ENCODE data around the gene HEATR1. TPM values are rescaled to one million over a fixed set of nuclear protein-coding genes. Genes with fewer than 3 reads are reported as not detected.
"Not testable (repeated sequence)": the region's sequence is repeated elsewhere in the genome, so short reads cannot be mapped to it uniquely, and the experiment has no call there.

Gene HEATR1
- total RNA-seq, 1 donor from 2014 or later = 12.8 TPM

DNA sequence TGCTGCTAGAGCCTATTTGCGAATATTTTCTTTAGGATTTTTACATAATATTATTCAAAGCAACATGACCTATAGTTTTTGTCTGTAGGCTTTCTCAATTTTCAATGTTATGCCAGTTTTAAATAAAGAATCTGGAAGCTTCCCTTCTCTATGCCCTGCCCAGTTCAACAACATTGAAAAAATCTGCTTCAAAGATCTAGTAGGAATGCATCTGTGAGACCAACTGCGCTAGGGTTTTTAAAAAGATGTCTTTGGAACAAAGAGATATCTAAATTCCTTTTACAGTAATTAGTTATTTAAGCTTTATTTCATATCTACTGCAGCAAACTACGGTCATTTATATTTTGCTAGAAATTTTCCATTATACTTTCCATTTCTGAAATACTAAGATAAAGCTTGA, 25.7 kb downstream of the HEATR1 start:
- Histone ChIP-seq H3K36me3 (peaks cover 81% of the 10 kb centered on the region), H3K27me3 (ENCODE audit: low read depth) (no peaks in the 10 kb centered on the region), H3K4me1 (peaks cover 16% of the 10 kb centered on the region), H3K4me3 (no peak overlapping the region), H3K27ac (replicated peaks) (no peak overlapping the region), H3K9me3 (replicated peaks) (no peaks in the 10 kb centered on the region)
- intact Hi-C loops (cut with micrococcal nuclease) = no loop called here
- TF ChIP-seq, protein P1, sequence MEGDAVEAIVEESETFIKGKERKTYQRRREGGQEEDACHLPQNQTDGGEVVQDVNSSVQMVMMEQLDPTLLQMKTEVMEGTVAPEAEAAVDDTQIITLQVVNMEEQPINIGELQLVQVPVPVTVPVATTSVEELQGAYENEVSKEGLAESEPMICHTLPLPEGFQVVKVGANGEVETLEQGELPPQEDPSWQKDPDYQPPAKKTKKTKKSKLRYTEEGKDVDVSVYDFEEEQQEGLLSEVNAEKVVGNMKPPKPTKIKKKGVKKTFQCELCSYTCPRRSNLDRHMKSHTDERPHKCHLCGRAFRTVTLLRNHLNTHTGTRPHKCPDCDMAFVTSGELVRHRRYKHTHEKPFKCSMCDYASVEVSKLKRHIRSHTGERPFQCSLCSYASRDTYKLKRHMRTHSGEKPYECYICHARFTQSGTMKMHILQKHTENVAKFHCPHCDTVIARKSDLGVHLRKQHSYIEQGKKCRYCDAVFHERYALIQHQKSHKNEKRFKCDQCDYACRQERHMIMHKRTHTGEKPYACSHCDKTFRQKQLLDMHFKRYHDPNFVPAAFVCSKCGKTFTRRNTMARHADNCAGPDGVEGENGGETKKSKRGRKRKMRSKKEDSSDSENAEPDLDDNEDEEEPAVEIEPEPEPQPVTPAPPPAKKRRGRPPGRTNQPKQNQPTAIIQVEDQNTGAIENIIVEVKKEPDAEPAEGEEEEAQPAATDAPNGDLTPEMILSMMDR (IDR thresholded peaks at IDR 0.05; ENCODE audit: borderline replicate concordance) = no peak
- DNase-seq = no peak

DNA sequence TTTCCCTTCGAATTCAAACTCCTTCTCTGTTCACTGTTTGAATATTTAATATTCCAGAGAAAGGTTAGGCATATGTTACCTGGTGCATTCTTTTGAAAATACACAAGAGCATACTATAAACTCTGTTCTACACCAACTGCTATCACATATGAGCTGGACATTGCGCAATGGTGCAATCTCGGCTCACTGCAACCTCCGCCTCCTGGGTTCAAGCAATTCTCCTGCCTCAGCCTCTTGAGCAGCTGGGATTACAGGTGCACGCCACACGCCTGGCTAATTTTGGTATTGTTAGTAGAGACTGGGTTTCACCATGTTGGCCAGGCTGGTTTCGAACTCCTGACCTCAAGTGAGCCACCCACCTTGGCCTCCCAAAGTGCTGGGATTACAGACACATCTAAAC, 27.3 kb downstream of the HEATR1 start:
- Histone ChIP-seq H3K36me3 (peaks cover 82% of the 10 kb centered on the region), H3K4me1 (peaks cover 16% of the 10 kb centered on the region)
- H3K4me3 ChIP-seq; H3K27ac ChIP-seq (replicated peaks); H3K9me3 ChIP-seq (replicated peaks); DNase-seq; intact Hi-C loops (cut with micrococcal nuclease); H3K27me3 ChIP-seq (ENCODE audit: low read depth): not testable (repeated sequence)

DNA sequence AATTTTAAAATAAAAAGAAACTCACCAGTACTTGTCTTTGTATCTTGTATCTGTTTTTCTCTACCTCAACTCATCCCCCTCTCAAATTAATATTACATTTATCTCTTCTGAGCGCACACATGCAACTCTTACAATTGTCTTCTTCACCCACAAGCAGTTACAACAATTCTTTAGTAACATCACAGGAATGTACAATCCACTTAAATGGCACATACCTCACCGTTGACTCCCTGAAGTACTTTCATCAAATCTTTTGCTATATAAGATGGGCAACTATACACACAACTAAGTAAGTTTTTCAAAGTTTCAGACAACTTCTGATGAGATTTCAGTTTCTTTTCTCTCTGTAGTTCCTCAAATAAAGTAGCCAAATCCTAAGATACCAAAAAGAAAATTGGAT, 28.3 kb downstream of the HEATR1 start:
- H3K27me3 ChIP-seq (ENCODE audit: low read depth) = no peaks in the 10 kb centered on the region
- H3K4me3 ChIP-seq = no peak overlapping the region
- TF ChIP-seq, protein P1 (IDR thresholded peaks at IDR 0.05; ENCODE audit: borderline replicate concordance) = no peak
- H3K36me3 ChIP-seq = peaks cover 82% of the 10 kb centered on the region
- intact Hi-C loops (cut with micrococcal nuclease) = no loop called here
- no peak for DNase-seq
- no peak overlapping the region for H3K27ac ChIP-seq (replicated peaks)
- no peaks in the 10 kb centered on the region for H3K9me3 ChIP-seq (replicated peaks)
- H3K4me1 ChIP-seq = peaks cover 10% of the 10 kb centered on the region

DNA sequence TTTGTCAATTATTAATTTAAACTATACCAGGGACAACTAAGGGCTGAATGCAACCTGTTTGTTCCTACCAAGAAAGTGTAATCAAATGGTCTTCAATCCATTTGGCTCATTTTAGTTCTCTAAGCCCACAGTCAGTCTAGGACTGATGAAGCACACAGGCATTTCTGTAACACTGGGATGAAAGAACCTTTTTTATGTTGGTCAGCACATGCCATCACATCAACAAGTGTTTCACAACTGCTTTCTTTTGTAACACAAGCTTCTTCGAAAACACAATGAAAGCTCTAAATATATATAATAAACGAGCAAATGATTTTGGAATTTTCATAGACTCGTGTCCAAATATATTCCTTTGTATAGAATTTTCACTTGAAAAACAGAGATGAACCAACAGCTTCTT, 28.8 kb downstream of the HEATR1 start:
- Histone ChIP-seq H3K27me3 (ENCODE audit: low read depth) (no peaks in the 10 kb centered on the region), H3K4me1 (peaks cover 10% of the 10 kb centered on the region), H3K4me3 (no peak overlapping the region), H3K27ac (replicated peaks) (no peak overlapping the region), H3K9me3 (replicated peaks) (no peaks in the 10 kb centered on the region), H3K36me3 (peaks cover 82% of the 10 kb centered on the region)
- intact Hi-C loops (cut with micrococcal nuclease) = no loop called here
- no peak for DNase-seq
- TF ChIP-seq, protein P1 (IDR thresholded peaks at IDR 0.05; ENCODE audit: borderline replicate concordance) = no peak

DNA sequence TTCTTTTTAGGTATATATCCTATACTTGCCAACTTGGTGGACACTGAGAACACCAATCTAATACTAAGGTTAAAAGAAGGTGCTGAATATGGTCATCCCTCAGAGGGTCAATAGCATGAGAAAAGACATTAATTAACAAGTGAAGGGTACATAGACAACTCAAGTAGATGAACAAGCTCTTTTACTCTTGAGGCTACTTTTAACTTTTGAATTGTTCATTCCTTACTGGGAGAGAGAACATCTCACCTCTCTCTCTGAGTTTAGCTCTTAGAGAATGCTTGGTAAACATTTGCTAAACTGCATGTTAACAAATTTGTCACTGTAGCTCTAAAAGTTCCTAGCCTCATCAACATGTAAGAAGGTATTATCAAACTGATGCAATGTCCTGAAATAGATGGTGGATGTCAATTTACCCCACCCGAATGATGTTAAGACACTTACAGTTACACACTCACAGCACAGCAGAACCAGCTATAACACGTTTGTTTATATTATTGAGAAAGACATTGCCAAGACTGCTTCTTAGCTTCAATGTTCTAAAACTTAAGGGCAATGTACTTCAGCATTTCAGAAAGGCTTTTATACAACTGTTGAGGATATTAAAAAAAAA, 35.9 kb downstream of the HEATR1 start:
- H3K9me3 ChIP-seq (replicated peaks) = no peaks in the 10 kb centered on the region
- H3K27ac ChIP-seq (replicated peaks) = no peak overlapping the region
- H3K27me3 ChIP-seq (ENCODE audit: low read depth) = no peaks in the 10 kb centered on the region
- TF ChIP-seq, protein P1 (IDR thresholded peaks at IDR 0.05; ENCODE audit: borderline replicate concordance) = no peak
- no peak overlapping the region for H3K4me3 ChIP-seq
- H3K4me1 ChIP-seq = no peaks in the 10 kb centered on the region
- peaks cover 94% of the 10 kb centered on the region for H3K36me3 ChIP-seq
- no peak for DNase-seq
- intact Hi-C loops (cut with micrococcal nuclease) = no loop called here

DNA sequence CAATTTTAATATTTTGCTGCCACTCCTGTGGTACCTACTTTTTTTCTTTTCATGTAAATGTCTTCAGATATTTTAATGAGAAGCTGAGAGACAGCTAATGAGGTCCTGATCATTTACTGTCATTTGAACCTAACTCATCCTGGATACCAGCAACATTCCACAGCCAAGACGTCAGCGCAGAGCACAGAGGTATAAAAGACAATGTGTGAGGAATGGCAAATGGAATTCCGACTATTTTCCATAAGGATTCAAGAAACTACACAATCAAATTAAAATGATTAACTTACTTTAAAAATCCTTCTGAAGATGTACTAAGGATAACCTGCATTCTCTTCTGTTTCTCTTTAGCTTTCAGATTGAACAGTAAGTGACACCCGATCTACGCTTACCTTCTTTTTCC, 38.8 kb downstream of the HEATR1 start:
- Histone ChIP-seq H3K27me3 (ENCODE audit: low read depth) (no peaks in the 10 kb centered on the region), H3K36me3 (peaks cover 82% of the 10 kb centered on the region), H3K4me1 (no peaks in the 10 kb centered on the region), H3K27ac (replicated peaks) (no peak overlapping the region), H3K9me3 (replicated peaks) (no peaks in the 10 kb centered on the region), H3K4me3 (no peak overlapping the region)
- TF ChIP-seq, protein P1 (IDR thresholded peaks at IDR 0.05; ENCODE audit: borderline replicate concordance) = no peak
- DNase-seq = no peak
- intact Hi-C loops (cut with micrococcal nuclease) = no loop called here
